H1 (cell line): ENCODE measurements around the gene DDX60. TPM values are rescaled to one million over a fixed set of nuclear protein-coding genes. Genes with fewer than 3 reads are reported as not detected.

Experiments
- CTCF ChIA-PET: fragments of 300-600 bp; sonication (Branson Sonifier 250); formaldehyde crosslinking; loops from one replicate; lab custom pipeline; 2021; ENCODE audit not compliant: partially characterized antibody; lab: Charles Lee
- POLR2A ChIA-PET: fragments of 300-600 bp; sonication (Branson Sonifier 250); formaldehyde crosslinking; loops from one replicate; lab custom pipeline; 2021; ENCODE audit warnings: inconsistent platforms; ENCODE audit not compliant: partially characterized antibody; lab: Charles Lee
- DNase-seq, 2 experiments: peaks; one replicate each; pipeline versions ENCODE4 v3.0.0 to v3.0.0-alpha.2; 2010 to 2022; ENCODE audit warnings: low spot score in 2 of 2, low read depth in 1 of 2, mixed read lengths in 1 of 2
- FAIRE-seq: peaks from 2 replicates; lab custom pipeline; 2011; peaks lifted over from hg19 to GRCh38; lab: Jason Lieb, UNC
- H2AFZ ChIP-seq: 2 replicates; pipeline ENCODE4 v1.8.1; 2012; ENCODE audit warnings: low read length, inconsistent platforms
- H2AK5ac ChIP-seq: 2 replicates; pipeline ENCODE4 v1.6.1; 2013; ENCODE audit warnings: low read depth, low read length
- H2BK120ac ChIP-seq: replicated peaks from 2 replicates; pipeline ENCODE3; 2013; ENCODE audit warnings: low read depth, low read length, inconsistent platforms
- H2BK12ac ChIP-seq: 2 replicates; pipeline ENCODE4 v1.6.1; 2013; ENCODE audit warnings: low read depth, low read length
- H2BK15ac ChIP-seq: 2 replicates; pipeline ENCODE4 v1.6.1; 2013; ENCODE audit warnings: low read length
- H2BK20ac ChIP-seq: 2 replicates; pipeline ENCODE4 v1.6.1; 2013; ENCODE audit warnings: low read length
- H2BK5ac ChIP-seq: 2 replicates; pipeline ENCODE4 v1.6.1; 2013; ENCODE audit warnings: low read depth, low read length
- H3K14ac ChIP-seq: 2 replicates; pipeline ENCODE4 v1.6.1; 2013; ENCODE audit warnings: inconsistent platforms; ENCODE audit not compliant: insufficient read length
- H3K18ac ChIP-seq: 2 replicates; pipeline ENCODE4 v1.6.1; 2013; ENCODE audit warnings: low read length; ENCODE audit errors: extremely low read depth
- H3K23ac ChIP-seq: 2 replicates; pipeline ENCODE4 v1.6.1; 2013; ENCODE audit warnings: inconsistent platforms; ENCODE audit not compliant: insufficient read length
- H3K23me2 ChIP-seq: 2 replicates; pipeline ENCODE4 v1.6.1; 2013; ENCODE audit warnings: low read depth, low read length
- H3K27ac ChIP-seq: 2 replicates; pipeline ENCODE4 v1.6.1; 2011; ENCODE audit warnings: low read depth, low read length, inconsistent platforms
- H3K27me3 ChIP-seq, 4 experiments: replicated peaks in 1 of 4; 1 replicate in 1 of 4; 2 replicates in 3 of 4; pipeline versions ENCODE4 v1.6.1 to v1.8.1; 2011 to 2013; ENCODE audit warnings: low read length in 3 of 4, mild to moderate bottlenecking in 3 of 4, inconsistent platforms in 2 of 4, mixed read lengths in 2 of 4, moderate library complexity in 1 of 4; ENCODE audit not compliant: control insufficient read depth in 3 of 4, insufficient read depth in 3 of 4; ENCODE audit errors: extremely low read depth in 1 of 4
- H3K36me3 ChIP-seq, 4 experiments: 2 replicates each; pipeline versions ENCODE4 v1.6.1 to v1.8.1; 2011 to 2013; ENCODE audit warnings: mild to moderate bottlenecking in 4 of 4, low read length in 3 of 4, moderate library complexity in 2 of 4, control low read depth in 1 of 4, inconsistent platforms in 1 of 4; ENCODE audit not compliant: insufficient read depth in 4 of 4, control insufficient read depth in 2 of 4
- H3K4ac ChIP-seq: replicated peaks from 2 replicates; pipeline ENCODE3; 2013; ENCODE audit warnings: low read length, low read depth, mixed read lengths, inconsistent platforms; ENCODE audit not compliant: insufficient read length
- H3K4me1 ChIP-seq, 4 experiments: replicated peaks in 1 of 4; 1 replicate in 1 of 4; 2 replicates in 3 of 4; pipeline versions ENCODE4 v1.6.1 to v1.8.1; 2011 to 2013; ENCODE audit warnings: low read length in 3 of 4, inconsistent platforms in 2 of 4, mixed read lengths in 1 of 4; ENCODE audit not compliant: insufficient read depth in 4 of 4, control insufficient read depth in 3 of 4
- H3K4me2 ChIP-seq, 2 experiments: 2 replicates each; pipeline versions ENCODE4 v1.6.1 to v1.8.1; 2011 to 2013; ENCODE audit warnings: low read depth in 2 of 2, low read length in 2 of 2, control low read depth in 1 of 2, inconsistent platforms in 1 of 2, mild to moderate bottlenecking in 1 of 2; ENCODE audit not compliant: insufficient read depth in 1 of 2
- H3K4me3 ChIP-seq, 4 experiments: fragments of 200-600, 300-600 bp in 1 of 4; sonication (generic), shearing (Covaris generic), sonication (Bioruptor Twin) in 1 of 4; 2 replicates each; pipeline versions ENCODE4 v1.5.1 to v1.8.1; 2011 to 2016; ENCODE audit warnings: low read length in 4 of 4, low read depth in 3 of 4, control low read depth in 2 of 4, inconsistent platforms in 2 of 4, mild to moderate bottlenecking in 2 of 4, mixed read lengths in 1 of 4, moderate library complexity in 1 of 4; ENCODE audit not compliant: insufficient read depth in 2 of 4; ENCODE audit errors: extremely low read depth in 1 of 4
- H3K56ac ChIP-seq: replicated peaks from 2 replicates; pipeline ENCODE3; 2013; ENCODE audit warnings: low read depth, mild to moderate bottlenecking, mixed read lengths, low read length, inconsistent platforms; ENCODE audit not compliant: insufficient read length
- H3K79me1 ChIP-seq: 2 replicates; pipeline ENCODE4 v1.6.1; 2013; ENCODE audit warnings: low read depth, low read length, control low read depth
- H3K79me2 ChIP-seq, 2 experiments: 2 replicates each; pipeline versions ENCODE4 v1.6.1 to v1.8.1; 2012 to 2013; ENCODE audit warnings: low read length in 2 of 2, mild to moderate bottlenecking in 2 of 2, inconsistent platforms in 1 of 2; ENCODE audit not compliant: insufficient read depth in 2 of 2, control insufficient read depth in 1 of 2
- H3K9ac ChIP-seq, 4 experiments: replicated peaks in 1 of 4; 1 replicate in 1 of 4; 2 replicates in 3 of 4; pipeline versions ENCODE4 v1.6.1 to v1.8.1; 2011 to 2013; ENCODE audit warnings: low read depth in 3 of 4, low read length in 3 of 4, control low read depth in 2 of 4, mild to moderate bottlenecking in 2 of 4, moderate library complexity in 2 of 4, inconsistent platforms in 1 of 4; ENCODE audit errors: extremely low read depth in 1 of 4
- H3K9me3 ChIP-seq, 2 experiments: 2 replicates each; pipeline versions ENCODE4 v1.6.1 to v1.8.1; 2012 to 2013; ENCODE audit warnings: mild to moderate bottlenecking in 2 of 2, moderate library complexity in 2 of 2, control low read depth in 1 of 2, inconsistent platforms in 1 of 2, low read depth in 1 of 2, low read length in 1 of 2, mixed read lengths in 1 of 2; ENCODE audit not compliant: insufficient read depth in 2 of 2
- H4K20me1 ChIP-seq, 2 experiments: replicated peaks in 1 of 2; 2 replicates each; pipeline versions ENCODE3 to v1.8.1; 2011 to 2013; ENCODE audit warnings: inconsistent platforms in 2 of 2, low read length in 2 of 2, mild to moderate bottlenecking in 1 of 2; ENCODE audit not compliant: insufficient read depth in 2 of 2, control insufficient read depth in 1 of 2
- H4K5ac ChIP-seq: 2 replicates; pipeline ENCODE4 v1.6.1; 2013; ENCODE audit warnings: low read length, low read depth, mixed read lengths, inconsistent platforms; ENCODE audit not compliant: insufficient read length
- H4K8ac ChIP-seq: 2 replicates; pipeline ENCODE4 v1.8.0; 2013; ENCODE audit warnings: mild to moderate bottlenecking, moderate library complexity, low read length, inconsistent platforms; ENCODE audit not compliant: insufficient read depth; ENCODE audit errors: extremely low read depth
- H4K91ac ChIP-seq: replicated peaks from 2 replicates; pipeline ENCODE3; 2013; ENCODE audit warnings: low read length, mixed read lengths, inconsistent platforms; ENCODE audit not compliant: insufficient read length
- E2F6 ChIP-seq: IDR thresholded peaks from 2 replicates; pipeline ENCODE4 v1.6.1; 2012; ENCODE audit warnings: inconsistent platforms
- EGR1 ChIP-seq: IDR thresholded peaks from 2 replicates; pipeline ENCODE4 v1.6.1; 2011; ENCODE audit warnings: low read depth, low read length, borderline replicate concordance
- EP300 ChIP-seq, 2 experiments: IDR thresholded peaks; 1 replicate in 1 of 2; 2 replicates in 1 of 2; pipeline ENCODE4 v1.6.1; 2011 to 2012; ENCODE audit warnings: low read depth in 2 of 2, low read length in 2 of 2, mild to moderate bottlenecking in 2 of 2, borderline replicate concordance in 1 of 2, inconsistent platforms in 1 of 2, moderate library complexity in 1 of 2
- POLR2AphosphoS5 ChIP-seq: IDR thresholded peaks from 2 replicates; pipeline ENCODE4 v1.6.1; 2011; ENCODE audit warnings: low read depth, low read length
- RAD21 ChIP-seq, 2 experiments: IDR thresholded peaks in 1 of 2; conservative IDR thresholded peaks in 1 of 2; 2 replicates each; pipeline ENCODE4 v1.6.1; 2011; ENCODE audit warnings: low read depth in 2 of 2, low read length in 2 of 2, improper control_type of control experiment in 1 of 2, inconsistent platforms in 1 of 2, mild to moderate bottlenecking in 1 of 2, moderate library complexity in 1 of 2
- SIN3A ChIP-seq, 2 experiments: IDR thresholded peaks in 1 of 2; conservative IDR thresholded peaks in 1 of 2; 2 replicates each; pipeline ENCODE4 v1.6.1; 2011 to 2012; ENCODE audit warnings: low read length in 2 of 2, improper control_type of control experiment in 1 of 2, low read depth in 1 of 2, mild to moderate bottlenecking in 1 of 2
- SUZ12 ChIP-seq: fragments of 200-600 bp; sonication (generic); IDR thresholded peaks from 2 replicates; pipeline ENCODE4 v1.6.1; 2012; ENCODE audit warnings: mild to moderate bottlenecking, inconsistent platforms, low read length, moderate library complexity, mixed read lengths
- TAF1 ChIP-seq: IDR thresholded peaks from 2 replicates; pipeline ENCODE4 v1.6.1; 2011; ENCODE audit warnings: mild to moderate bottlenecking, low read depth, low read length
- TCF12 ChIP-seq: IDR thresholded peaks from 2 replicates; pipeline ENCODE4 v1.6.1; 2011; ENCODE audit warnings: low read depth, mild to moderate bottlenecking, low read length
- YY1 ChIP-seq: IDR thresholded peaks from 2 replicates; pipeline ENCODE4 v1.6.1; 2011; ENCODE audit warnings: low read depth, mild to moderate bottlenecking, low read length
- WGBS, 2 experiments: shearing (Covaris generic) in 1 of 2; methylation state at CpG; one replicate each; pipeline versions ENCODE4 v1.1.6 to v1.1.7; 2013 to 2015; ENCODE audit warnings: low lambda C conversion rate in 2 of 2, mixed read lengths in 2 of 2, inconsistent platforms in 1 of 2, low coverage in 1 of 2, missing lambda C conversion rate in 1 of 2; ENCODE audit not compliant: insufficient replicate concordance in 2 of 2, insufficient coverage in 1 of 2, insufficient read length in 1 of 2; ENCODE audit errors: extremely low coverage in 1 of 2, missing lambda C conversion rate in 1 of 2; 5-methylcytosine and 5-hydroxymethylcytosine counted together
- polyA plus RNA-seq, 7 experiments: library from polyadenylated mRNA; depleted of rRNA in 3 of 7; stranded (reverse) in 5 of 7; unstranded in 2 of 7; fragments of >200 nt in 5 of 7; fragments of 200-250 nt in 2 of 7; gene quantifications; 1 replicate in 5 of 7; 2 replicates in 1 of 7; 4 replicates in 1 of 7; pipeline versions ENCODE4 v1.2.1 to v1.2.3, GENCODE V29; 2011 to 2013; ENCODE audit warnings: missing spikeins in 2 of 7, mixed read lengths in 2 of 7
- total RNA-seq: library from RNA; stranded (reverse); fragmentation: NEBNext Ultra II Directional; extraction: Animal tissue kit (Norgen Biotek cat#: 25700); gene quantifications from 2 replicates; pipeline ENCODE4 v1.2.1, GENCODE V29; 2021

Gene DDX60
- total and polyA plus RNA-seq, 2 of the 8 experiments (the other 6 are each of a cell fraction or from before 2014, with no cell fraction given) = 1.00 to 1.6 TPM

- H3K23ac ChIP-seq = no peak overlapping the region
- no peaks in the 10 kb centered on the region for H3K79me1 ChIP-seq
- DNase-seq (no peak), FAIRE-seq (no peak)
- no peaks in the 10 kb centered on the region for H3K27me3 ChIP-seq
- no peak overlapping the region for H3K18ac ChIP-seq
- no peaks in the 10 kb centered on the region for H3K9me3 ChIP-seq
- no peak overlapping the region for H3K9ac ChIP-seq
- H2BK15ac ChIP-seq = no peak overlapping the region
- H2BK12ac ChIP-seq = no peak overlapping the region
- WGBS, 2 experiments = 92% methylated on average over 5 of the region's 5 CpGs; no CpG with 5 or more reads in 1 of the 2 experiments
- no peak overlapping the region for H2BK20ac ChIP-seq
- H4K91ac ChIP-seq = no peak overlapping the region
- H3K27ac ChIP-seq = no peak overlapping the region
- no peak overlapping the region for H3K14ac ChIP-seq
- H2BK120ac ChIP-seq = no peak overlapping the region
- TF ChIP-seq RAD21 (IDR thresholded peaks at IDR 0.05 in 1 of 2, conservative IDR thresholded peaks at IDR 0.05 in 1 of 2; ENCODE audit: low read depth in 2 of 2, low read length in 2 of 2) = no peak
- TF ChIP-seq TAF1 = no peak
- no peak for TF ChIP-seq POLR2AphosphoS5
- no peak for TF ChIP-seq EP300 (IDR thresholded peaks at IDR 0.05; ENCODE audit: borderline replicate concordance in 1 of 2, low read depth in 2 of 2, low read length in 2 of 2)
- no peak for TF ChIP-seq YY1
- no peak for TF ChIP-seq EGR1
- no peak for TF ChIP-seq SUZ12
- TF ChIP-seq TCF12 = no peak
- no peak for TF ChIP-seq SIN3A (conservative IDR thresholded peaks at IDR 0.05 in 1 of 2, IDR thresholded peaks at IDR 0.05 in 1 of 2; ENCODE audit: low read depth in 1 of 2, low read length in 2 of 2)
- TF ChIP-seq E2F6 = no peak
- H3K4ac ChIP-seq = no peak overlapping the region
- no peak overlapping the region for H3K56ac ChIP-seq
- H4K8ac ChIP-seq = no peak overlapping the region
- no peaks in the 10 kb centered on the region for H4K20me1 ChIP-seq
- ChIA-PET POLR2A (no interaction called here), CTCF (no interaction called here)
- H3K79me2 ChIP-seq = no peaks in the 10 kb centered on the region
- no peaks in the 10 kb centered on the region for H3K4me1 ChIP-seq
- no peak overlapping the region for H4K5ac ChIP-seq
- no peak overlapping the region for H3K4me3 ChIP-seq
- no peak overlapping the region for H2BK5ac ChIP-seq
- H3K23me2 ChIP-seq = no peaks in the 10 kb centered on the region
- H3K4me2 ChIP-seq = no peak overlapping the region
- no peak overlapping the region for H2AK5ac ChIP-seq
- no peaks in the 10 kb centered on the region for H3K36me3 ChIP-seq
- no peak overlapping the region for H2AFZ ChIP-seq
Measured at GRCh38 chr4:168177546-168178149, 140.9 kb downstream of the DDX60 start.
